DOHH2 (cell line): ENCODE results near the gene CCDC85A.

Experiments
- H3F3A ChIP-seq: fragments of 200-600 bp; sonication (generic), shearing (Covaris generic); 2 replicates; pipeline ENCODE4 v1.6.0; 2016; ENCODE audit warnings: antibody characterized with exemption, mild to moderate bottlenecking; ENCODE audit not compliant: control insufficient read depth, insufficient read depth
- H3K27ac ChIP-seq: fragments of 200-600 bp; sonication (generic); 2 replicates; pipeline ENCODE4 v1.5.1; 2014; ENCODE audit warnings: low read depth, mild to moderate bottlenecking, low read length, moderate library complexity
- H3K27me3 ChIP-seq: fragments of 200-600 bp; sonication (generic); 2 replicates; pipeline ENCODE4 v1.6.1; 2014; ENCODE audit warnings: mild to moderate bottlenecking, low read length, mixed read lengths; ENCODE audit not compliant: control insufficient read depth
- H3K36me3 ChIP-seq: fragments of 200-600 bp; sonication (generic); 2 replicates; pipeline ENCODE4 v1.6.1; 2014; ENCODE audit warnings: mild to moderate bottlenecking, low read length, moderate library complexity, mixed read lengths; ENCODE audit not compliant: control insufficient read depth
- H3K4me1 ChIP-seq: fragments of 200-600 bp; sonication (generic); 2 replicates; pipeline ENCODE4 v1.6.1; 2014; ENCODE audit warnings: mild to moderate bottlenecking, low read length, mixed read lengths; ENCODE audit not compliant: control insufficient read depth
- H3K4me2 ChIP-seq: fragments of 200-600 bp; sonication (generic); 2 replicates; pipeline ENCODE4 v1.6.0; 2014; ENCODE audit warnings: mild to moderate bottlenecking, low read length, moderate library complexity
- H3K4me3 ChIP-seq: fragments of 200-600 bp; sonication (generic); 2 replicates; pipeline ENCODE4 v1.5.1; 2014; ENCODE audit warnings: mild to moderate bottlenecking, low read length, mixed read lengths
- H3K79me2 ChIP-seq: fragments of 200-600 bp; sonication (generic); 2 replicates; pipeline ENCODE4 v1.6.1; 2014; ENCODE audit warnings: mild to moderate bottlenecking, low read length, mixed read lengths; ENCODE audit not compliant: control insufficient read depth
- H3K9me2 ChIP-seq: fragments of 200-600 bp; sonication (generic); replicated peaks from 2 replicates; pipeline ENCODE4 v1.6.1; 2014; ENCODE audit warnings: mild to moderate bottlenecking, low read length, mixed read lengths; ENCODE audit not compliant: control insufficient read depth
- H3K9me3 ChIP-seq: fragments of 200-600 bp; sonication (generic); 2 replicates; pipeline ENCODE4 v1.6.1; 2014; ENCODE audit warnings: antibody characterized with exemption, low read length, mixed read lengths; ENCODE audit not compliant: control insufficient read depth, insufficient read depth
- H4K20me1 ChIP-seq: fragments of 200-600 bp; sonication (generic); 2 replicates; pipeline ENCODE4 v1.6.0; 2014; ENCODE audit warnings: low read depth, mild to moderate bottlenecking, antibody characterized with exemption, low read length, moderate library complexity; ENCODE audit not compliant: control insufficient read depth, insufficient read depth
- CTCF ChIP-seq: fragments of 200-600 bp; sonication (generic); IDR thresholded peaks from one replicate; pipeline ENCODE4 v1.5.1; 2014; ENCODE audit warnings: antibody characterized with exemption, mild to moderate bottlenecking, low read depth, low read length; ENCODE audit not compliant: poor library complexity, severe bottlenecking
- EZH2phosphoT487 ChIP-seq: fragments of 200-600 bp; sonication (generic); IDR thresholded peaks from 2 replicates; pipeline ENCODE4 v1.6.1; 2017; ENCODE audit warnings: borderline replicate concordance, mild to moderate bottlenecking, antibody characterized with exemption, low read length, moderate library complexity, mixed read lengths

The CCDC85A gene

GRCh38 chr2:56331810-56332209 is 148.0 kb downstream of the CCDC85A start:
- H3F3A ChIP-seq: peaks cover 4% of the 10 kb centered on the region
- H3K36me3 ChIP-seq: no peaks in the 10 kb centered on the region
- no peak overlapping the region for H3K4me3 ChIP-seq
- no peak overlapping the region for H3K27ac ChIP-seq
- H4K20me1 ChIP-seq: no peaks in the 10 kb centered on the region
- no peak overlapping the region for H3K4me2 ChIP-seq
- no peaks in the 10 kb centered on the region for H3K9me2 ChIP-seq
- no peaks in the 10 kb centered on the region for H3K79me2 ChIP-seq
- no peaks in the 10 kb centered on the region for H3K27me3 ChIP-seq
- TF ChIP-seq CTCF (no peak), EZH2phosphoT487 (no peak)
- peaks cover 46% of the 10 kb centered on the region for H3K4me1 ChIP-seq
- no peaks in the 10 kb centered on the region for H3K9me3 ChIP-seq

- Histone ChIP-seq H3K79me2 (peaks cover 18% of the 10 kb centered on the region), H3K4me1 (peaks cover 64% of the 10 kb centered on the region), H3K9me2 (no peaks in the 10 kb centered on the region), H3K9me3 (no peaks in the 10 kb centered on the region), H3K27me3 (no peaks in the 10 kb centered on the region), H3K36me3 (no peaks in the 10 kb centered on the region), H3K4me2 (peak overlapping the region; percentile 63), H4K20me1 (no peaks in the 10 kb centered on the region), H3F3A (peaks cover 4% of the 10 kb centered on the region), H3K27ac (peak overlapping the region; percentile 98), H3K4me3 (peak overlapping the region; percentile 35)
- TF ChIP-seq EZH2phosphoT487: no peak
- no peak for TF ChIP-seq CTCF
These were observed 150.2 kb downstream of the CCDC85A start for GRCh38 chr2:56333812-56334485.

GRCh38 chr2:56334622-56335021 is 150.8 kb downstream of the CCDC85A start:
- peak overlapping the region; percentile 63 for H3K4me2 ChIP-seq
- H4K20me1 ChIP-seq: no peaks in the 10 kb centered on the region
- H3K27ac ChIP-seq: peak overlapping the region; percentile 98
- H3K27me3 ChIP-seq: no peaks in the 10 kb centered on the region
- H3F3A ChIP-seq: peaks cover 7% of the 10 kb centered on the region
- no peak for TF ChIP-seq CTCF
- TF ChIP-seq EZH2phosphoT487: no peak
- H3K4me1 ChIP-seq: peaks cover 70% of the 10 kb centered on the region
- no peaks in the 10 kb centered on the region for H3K36me3 ChIP-seq
- H3K9me2 ChIP-seq: no peaks in the 10 kb centered on the region
- peak overlapping the region; percentile 35 for H3K4me3 ChIP-seq
- no peaks in the 10 kb centered on the region for H3K9me3 ChIP-seq
- peaks cover 24% of the 10 kb centered on the region for H3K79me2 ChIP-seq
